Astrocyte (in vitro differentiated cells and primary cell): ENCODE measurements around the gene AOAH.

Source experiments
- EZH2 ChIP-seq: IDR thresholded peaks from 2 replicates; pipeline ENCODE4 v1.6.1; 2012; ENCODE audit warnings: mild to moderate bottlenecking, low read length, inconsistent platforms; ENCODE audit not compliant: insufficient read depth
- TF ChIP-seq, protein P1 (sequence below): IDR thresholded peaks from 2 replicates; pipeline ENCODE4 v1.5.1; 2011; ENCODE audit warnings: low read depth, mild to moderate bottlenecking, inconsistent platforms, low read length, moderate library complexity; ENCODE audit not compliant: insufficient read depth

DNA sequence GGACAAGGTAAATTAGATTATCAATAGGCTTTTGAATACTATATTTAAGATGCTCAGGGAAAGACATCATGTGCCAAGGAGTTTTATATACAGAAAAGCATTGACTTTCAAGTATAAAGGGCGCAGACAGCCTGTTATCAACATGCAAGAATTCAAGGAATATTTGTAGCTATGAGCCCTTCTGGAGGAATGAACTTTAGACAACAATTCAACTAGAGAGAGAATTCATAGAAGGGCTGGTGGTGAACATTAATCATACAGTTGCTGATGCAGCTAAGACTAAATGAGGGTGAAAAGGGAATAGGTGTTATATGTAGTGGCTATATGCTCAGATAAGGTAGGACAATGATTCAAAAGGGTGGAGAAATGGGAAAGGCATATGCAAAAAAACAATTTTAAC, 41.2 kb downstream of the AOAH start:
- TF ChIP-seq, protein P1, sequence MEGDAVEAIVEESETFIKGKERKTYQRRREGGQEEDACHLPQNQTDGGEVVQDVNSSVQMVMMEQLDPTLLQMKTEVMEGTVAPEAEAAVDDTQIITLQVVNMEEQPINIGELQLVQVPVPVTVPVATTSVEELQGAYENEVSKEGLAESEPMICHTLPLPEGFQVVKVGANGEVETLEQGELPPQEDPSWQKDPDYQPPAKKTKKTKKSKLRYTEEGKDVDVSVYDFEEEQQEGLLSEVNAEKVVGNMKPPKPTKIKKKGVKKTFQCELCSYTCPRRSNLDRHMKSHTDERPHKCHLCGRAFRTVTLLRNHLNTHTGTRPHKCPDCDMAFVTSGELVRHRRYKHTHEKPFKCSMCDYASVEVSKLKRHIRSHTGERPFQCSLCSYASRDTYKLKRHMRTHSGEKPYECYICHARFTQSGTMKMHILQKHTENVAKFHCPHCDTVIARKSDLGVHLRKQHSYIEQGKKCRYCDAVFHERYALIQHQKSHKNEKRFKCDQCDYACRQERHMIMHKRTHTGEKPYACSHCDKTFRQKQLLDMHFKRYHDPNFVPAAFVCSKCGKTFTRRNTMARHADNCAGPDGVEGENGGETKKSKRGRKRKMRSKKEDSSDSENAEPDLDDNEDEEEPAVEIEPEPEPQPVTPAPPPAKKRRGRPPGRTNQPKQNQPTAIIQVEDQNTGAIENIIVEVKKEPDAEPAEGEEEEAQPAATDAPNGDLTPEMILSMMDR: no peak
- TF ChIP-seq EZH2: no peak
